T47D (cell line): ENCODE results near the gene CCSER1.

Source experiments
- DNase-seq, 2 experiments: peaks; one replicate each; pipeline versions ENCODE4 v3.0.0 to v3.0.0-alpha.2; 2011 to 2012; ENCODE audit warnings: low read depth in 1 of 2, low spot score in 1 of 2
- JUND ChIP-seq: IDR thresholded peaks from 2 replicates; pipeline ENCODE4 v1.6.1; 2012; ENCODE audit warnings: low read depth
- in situ Hi-C: cut with HindIII; loops from 2 replicates; pipeline ENCODE4 v1.10.0; 2016; ENCODE audit warnings: low sequenced_read_pairs, low pct_unique_long_range_greater_than_20kb

The CCSER1 gene

GRCh38 chr4:90415116-90415515, 287.9 kb downstream of the CCSER1 start:
- TF ChIP-seq JUND, result no peak
- in situ Hi-C loops, result no loop called here
- DNase-seq, result no peak

DNA sequence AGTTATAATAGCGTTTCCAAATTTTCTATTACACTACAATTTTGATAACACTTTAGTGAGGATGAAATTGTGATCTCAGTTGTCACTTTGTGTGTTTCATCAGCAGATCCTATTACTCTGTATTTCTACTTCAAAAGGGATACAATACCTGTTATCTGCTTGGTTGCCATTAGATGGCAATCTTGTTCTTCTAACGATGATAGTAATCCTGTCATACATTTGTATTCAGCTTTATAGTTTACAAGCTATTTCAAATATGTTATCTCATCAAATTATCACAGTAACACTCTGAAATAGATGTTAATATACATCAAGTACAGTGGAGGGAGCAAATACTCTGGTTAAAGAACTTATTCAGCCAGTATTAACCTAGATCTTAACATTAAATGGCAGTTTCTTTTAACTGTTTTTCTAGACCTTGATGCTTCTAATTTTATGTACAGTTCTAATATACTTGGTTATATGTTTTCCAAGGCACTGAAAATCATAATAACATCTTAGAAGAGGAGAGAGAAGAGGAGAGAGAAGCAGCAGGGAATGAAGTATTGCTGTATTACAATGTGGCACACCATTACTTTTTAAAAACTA, 292.0 kb downstream of the CCSER1 start:
- TF ChIP-seq JUND, result no peak
- in situ Hi-C loops, result no loop called here
- peak; percentile 11 to 50 for DNase-seq

DNA sequence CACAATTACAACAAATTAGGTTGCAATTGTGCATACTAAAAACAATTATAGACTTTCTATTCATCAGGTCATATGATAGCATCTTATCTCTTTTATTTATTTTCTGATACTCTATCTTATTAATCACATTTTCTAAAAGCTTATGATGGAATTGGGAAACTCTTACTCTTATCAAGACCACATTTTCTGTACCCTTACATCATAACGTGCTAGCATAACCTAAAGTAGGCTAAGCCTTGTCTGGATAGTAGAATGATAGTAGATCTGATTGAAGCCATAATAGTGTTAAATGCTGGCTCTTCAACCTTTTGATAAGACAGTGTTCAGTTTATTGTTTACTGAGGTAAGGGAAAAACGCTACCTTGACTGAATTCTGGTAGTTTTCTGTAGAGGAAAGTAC, 294.0 kb downstream of the CCSER1 start:
- no peak for TF ChIP-seq JUND
- no peak for DNase-seq
- in situ Hi-C loops, result no loop called here

DNA sequence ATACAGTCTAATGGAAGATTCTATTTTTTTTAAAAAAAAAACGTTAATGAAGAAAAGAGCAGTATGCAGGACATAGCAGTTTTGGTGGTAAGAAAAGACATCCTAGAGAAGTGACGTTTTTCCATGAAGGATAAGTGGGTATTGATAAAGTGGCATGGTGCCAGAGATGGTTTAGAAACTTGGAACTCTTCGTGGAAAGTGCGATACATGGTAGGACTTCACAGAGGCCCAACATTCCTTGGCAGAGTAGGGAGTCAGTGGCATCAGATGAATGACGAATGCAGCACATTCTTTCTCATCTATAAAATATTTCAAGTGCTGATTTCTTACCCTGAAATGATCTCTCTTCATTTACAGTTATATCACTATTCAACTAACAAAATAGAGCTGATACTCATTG, 298.7 kb downstream of the CCSER1 start:
- in situ Hi-C loops, result no loop called here
- no peak for DNase-seq
- no peak for TF ChIP-seq JUND

DNA sequence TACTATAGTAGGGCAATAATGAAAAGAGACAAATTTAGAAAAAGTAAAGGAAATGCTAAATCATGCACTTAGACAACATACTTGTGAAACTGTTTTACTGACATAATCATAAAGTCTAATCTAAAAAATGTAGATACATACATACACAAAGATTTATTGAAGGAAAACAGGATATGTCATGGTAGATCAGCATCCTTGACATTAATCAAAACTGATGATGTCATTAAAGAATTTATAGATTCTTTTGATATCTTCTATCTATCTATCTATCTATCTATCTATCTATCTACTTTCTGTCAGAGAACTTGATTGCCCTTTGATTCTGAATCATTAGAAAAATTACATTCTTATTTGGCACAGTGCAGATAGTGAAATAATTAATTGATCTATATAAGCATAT, 311.3 kb downstream of the CCSER1 start:
- in situ Hi-C loops, result no loop called here
- TF ChIP-seq JUND, result no peak
- DNase-seq, result no peak

- no peak for TF ChIP-seq JUND
- in situ Hi-C loops, result no loop called here
- DNase-seq, result peak in 1 of 2 experiments; percentile 21
These were observed 314.6 kb downstream of the CCSER1 start for GRCh38 chr4:90441770-90442169.

GRCh38 chr4:90442619-90443018, 315.4 kb downstream of the CCSER1 start:
- in situ Hi-C loops, result no loop called here
- DNase-seq, result no peak
- no peak for TF ChIP-seq JUND

DNA sequence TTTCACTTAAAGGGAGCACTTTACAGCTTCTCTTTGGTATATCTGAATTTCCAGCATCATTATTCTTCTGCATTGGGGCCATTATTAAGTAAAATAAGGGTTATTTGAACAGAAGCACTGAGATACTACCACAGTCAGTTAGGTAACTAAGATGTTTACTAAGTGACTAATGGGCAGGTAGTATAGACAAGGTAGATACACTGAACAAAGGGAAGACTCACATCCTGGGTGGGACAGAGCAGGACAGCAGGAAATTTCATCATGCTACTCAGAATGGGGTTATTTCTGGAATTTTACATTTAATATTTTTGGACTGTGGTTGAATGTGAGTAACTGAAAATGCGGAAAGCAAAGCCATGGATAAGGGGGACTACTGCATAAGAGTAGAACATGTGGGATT, 316.0 kb downstream of the CCSER1 start:
- DNase-seq, result no peak
- no peak for TF ChIP-seq JUND
- in situ Hi-C loops, result no loop called here

GRCh38 chr4:90444904-90445303, 317.7 kb downstream of the CCSER1 start:
- DNase-seq, result no peak
- TF ChIP-seq JUND, result no peak
- in situ Hi-C loops, result no loop called here

DNA sequence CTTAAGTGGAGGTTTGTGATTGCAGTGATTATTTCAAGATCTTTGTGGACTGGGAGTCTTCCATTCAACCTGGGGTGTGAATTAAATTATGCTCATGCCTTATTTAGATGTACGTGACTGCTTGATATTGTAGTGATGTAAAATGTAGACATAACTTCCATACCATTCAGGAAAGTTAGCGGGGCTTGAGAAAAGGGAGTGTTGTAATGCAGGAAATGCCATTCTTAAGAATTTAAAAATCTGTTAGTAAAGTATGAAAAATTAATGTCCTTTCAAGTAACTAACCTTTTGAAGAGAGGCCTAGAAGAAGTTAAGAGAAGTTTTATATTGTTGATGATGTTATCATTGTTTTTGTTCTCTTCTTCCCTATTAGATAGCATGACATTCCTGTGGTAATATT, 318.2 kb downstream of the CCSER1 start:
- TF ChIP-seq JUND, result no peak
- no peak for DNase-seq
- in situ Hi-C loops, result no loop called here

- TF ChIP-seq JUND, result no peak
- DNase-seq, result no peak
- in situ Hi-C loops, result no loop called here
These were observed 322.4 kb downstream of the CCSER1 start for GRCh38 chr4:90449626-90450025.

DNA sequence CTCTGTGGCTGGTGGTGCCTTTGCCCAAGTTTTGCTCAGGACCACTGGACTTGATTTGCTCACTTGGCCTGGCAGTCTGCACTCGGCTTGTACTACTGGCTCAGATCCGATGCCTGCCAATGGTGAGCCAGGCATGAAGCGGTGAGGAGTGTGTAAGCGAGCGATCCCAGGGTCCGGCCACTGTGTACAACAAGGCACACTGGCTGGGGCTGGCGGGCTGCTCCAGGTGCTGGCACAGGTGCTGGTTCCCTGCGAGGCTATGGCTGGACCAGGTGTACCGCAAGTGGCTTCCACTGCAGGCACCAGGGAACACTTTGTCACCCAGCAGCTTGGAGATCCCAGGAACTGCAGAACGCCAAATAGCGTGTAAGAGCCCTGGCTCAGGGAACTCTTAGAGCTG, 329.7 kb downstream of the CCSER1 start:
- TF ChIP-seq JUND, result no peak
- no peak for DNase-seq
- in situ Hi-C loops, result no loop called here

- no peak for DNase-seq
- in situ Hi-C loops, result no loop called here
- no peak for TF ChIP-seq JUND
These were observed 330.6 kb downstream of the CCSER1 start for GRCh38 chr4:90457817-90458216.

DNA sequence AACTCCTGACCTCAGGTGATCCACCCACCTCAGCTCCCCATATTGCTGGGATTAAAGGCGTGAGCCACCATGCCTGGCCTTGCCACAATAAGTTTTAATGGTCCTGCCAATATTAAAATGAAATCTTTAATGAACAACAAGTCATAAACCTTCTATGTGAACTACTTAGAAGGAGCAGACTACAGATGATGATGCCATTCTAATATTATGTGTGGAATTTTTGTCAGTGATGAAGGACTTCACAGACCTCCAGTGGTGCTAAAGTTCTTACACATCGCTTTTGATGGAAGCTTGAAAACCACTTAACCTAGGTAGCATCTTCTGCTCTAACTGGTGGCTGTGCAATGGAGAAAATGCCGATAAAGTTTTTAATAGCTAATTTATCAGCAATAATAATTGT, 331.4 kb downstream of the CCSER1 start:
- in situ Hi-C loops, result no loop called here
- no peak for TF ChIP-seq JUND
- DNase-seq, result no peak
